ENCODE data around the gene GDNF.

The GDNF gene

DNA sequence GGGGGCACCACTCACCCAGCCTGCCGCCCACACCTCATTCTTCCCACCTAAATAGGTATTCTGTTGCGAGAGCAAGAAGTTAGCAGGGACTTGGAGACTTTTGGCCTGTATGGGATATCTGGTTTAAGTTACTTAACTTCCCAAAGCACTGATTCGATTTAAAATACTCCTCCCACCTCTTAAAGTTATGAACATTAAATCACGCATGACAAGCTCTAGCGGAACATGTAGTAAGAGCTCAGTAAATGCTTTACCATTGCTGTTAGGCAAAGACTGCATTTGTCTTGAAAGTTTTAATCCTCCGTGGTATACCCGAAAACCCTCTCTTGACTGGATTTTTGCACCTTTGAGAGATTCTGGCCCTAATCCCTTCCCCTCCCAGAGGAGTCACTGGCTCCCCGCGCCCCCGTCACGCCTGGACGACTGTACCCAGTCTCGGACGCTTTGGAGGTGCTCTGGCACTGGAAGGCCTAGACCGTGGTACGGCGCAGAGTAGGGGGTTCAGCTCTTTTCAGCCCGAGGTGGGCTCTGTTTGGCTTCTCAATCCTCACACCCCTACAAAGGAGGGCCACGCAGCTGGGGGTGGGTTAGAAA, 4.4 kb downstream of the GDNF start:
- no peak overlapping the region for H3K27ac Mint-ChIP-seq
- peaks cover 92% of the 10 kb centered on the region for H3K27me3 Mint-ChIP-seq (ENCODE audit: low read depth)
- H3K9me3 Mint-ChIP-seq, result no peaks in the 10 kb centered on the region
- peaks cover 51% of the 10 kb centered on the region for H3K4me1 Mint-ChIP-seq
- peak overlapping the region; percentile 85 to 93 (median 88) for H3K4me3 Mint-ChIP-seq
- TF ChIP-seq, protein P1, sequence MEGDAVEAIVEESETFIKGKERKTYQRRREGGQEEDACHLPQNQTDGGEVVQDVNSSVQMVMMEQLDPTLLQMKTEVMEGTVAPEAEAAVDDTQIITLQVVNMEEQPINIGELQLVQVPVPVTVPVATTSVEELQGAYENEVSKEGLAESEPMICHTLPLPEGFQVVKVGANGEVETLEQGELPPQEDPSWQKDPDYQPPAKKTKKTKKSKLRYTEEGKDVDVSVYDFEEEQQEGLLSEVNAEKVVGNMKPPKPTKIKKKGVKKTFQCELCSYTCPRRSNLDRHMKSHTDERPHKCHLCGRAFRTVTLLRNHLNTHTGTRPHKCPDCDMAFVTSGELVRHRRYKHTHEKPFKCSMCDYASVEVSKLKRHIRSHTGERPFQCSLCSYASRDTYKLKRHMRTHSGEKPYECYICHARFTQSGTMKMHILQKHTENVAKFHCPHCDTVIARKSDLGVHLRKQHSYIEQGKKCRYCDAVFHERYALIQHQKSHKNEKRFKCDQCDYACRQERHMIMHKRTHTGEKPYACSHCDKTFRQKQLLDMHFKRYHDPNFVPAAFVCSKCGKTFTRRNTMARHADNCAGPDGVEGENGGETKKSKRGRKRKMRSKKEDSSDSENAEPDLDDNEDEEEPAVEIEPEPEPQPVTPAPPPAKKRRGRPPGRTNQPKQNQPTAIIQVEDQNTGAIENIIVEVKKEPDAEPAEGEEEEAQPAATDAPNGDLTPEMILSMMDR (IDR thresholded peaks at IDR 0.05; ENCODE audit: unreplicated experiment in 3 of 3), result no peak
- peaks cover 5% of the 10 kb centered on the region for H3K36me3 Mint-ChIP-seq (ENCODE audit: low read depth)

DNA sequence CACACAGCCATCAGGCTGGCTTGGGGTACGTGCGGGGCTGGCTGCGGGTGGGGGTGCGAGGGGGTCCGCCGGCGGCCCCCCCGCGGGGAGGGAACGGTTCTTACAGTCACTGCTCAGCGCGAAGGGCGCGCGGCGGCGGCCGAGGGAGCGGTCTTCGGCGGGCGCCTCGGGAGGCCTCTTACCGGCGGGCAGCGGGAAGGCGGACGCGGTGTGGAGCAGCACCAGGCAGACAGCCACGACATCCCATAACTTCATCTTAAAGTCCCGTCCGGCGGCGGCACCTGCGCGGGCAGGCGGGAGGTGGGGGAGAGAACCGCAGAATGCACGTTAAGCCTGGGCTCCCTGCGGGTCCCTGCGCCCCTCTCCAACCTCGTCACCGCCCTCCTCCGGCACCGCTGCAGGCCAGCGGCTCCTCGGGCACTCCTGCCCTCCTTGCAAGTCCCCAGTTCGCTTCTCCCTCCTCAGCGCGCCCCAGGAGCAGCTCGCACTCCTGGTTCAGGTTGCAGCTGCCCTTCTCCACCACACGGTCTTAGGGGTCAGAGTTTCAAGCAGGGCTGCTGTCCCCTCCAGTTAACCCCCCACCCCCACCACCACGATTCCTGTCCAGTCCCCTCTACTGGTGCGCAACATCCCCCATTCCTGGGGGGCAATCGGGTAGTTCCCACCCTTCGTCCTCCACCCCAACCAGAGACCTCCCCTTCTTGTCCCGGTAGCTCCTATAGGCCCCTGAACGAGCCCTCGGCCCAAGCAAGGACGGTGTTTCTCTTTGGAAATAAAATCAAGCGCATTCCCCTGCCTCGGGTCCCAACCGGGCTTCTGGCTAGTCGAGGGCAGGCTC, 5.1 kb downstream of the GDNF start:
- Mint-ChIP-seq H3K4me1 (peaks cover 51% of the 10 kb centered on the region), H3K4me3 (peak overlapping the region; percentile 81 to 93 (median 85)), H3K36me3 (ENCODE audit: low read depth) (peaks cover 5% of the 10 kb centered on the region), H3K27ac (no peak overlapping the region), H3K9me3 (no peaks in the 10 kb centered on the region), H3K27me3 (ENCODE audit: low read depth) (peaks cover 93% of the 10 kb centered on the region)
- TF ChIP-seq, protein P1 (IDR thresholded peaks at IDR 0.05; ENCODE audit: unreplicated experiment in 3 of 3), result no peak

GRCh38 chr5:37833990-37834389, 5.9 kb downstream of the GDNF start:
- H3K4me1 Mint-ChIP-seq, result peaks cover 51% of the 10 kb centered on the region
- H3K4me3 Mint-ChIP-seq, result peak overlapping the region; percentile 67 to 68 (median 68)
- TF ChIP-seq, protein P1 (IDR thresholded peaks at IDR 0.05; ENCODE audit: unreplicated experiment in 3 of 3), result no peak
- peaks cover 5% of the 10 kb centered on the region for H3K36me3 Mint-ChIP-seq (ENCODE audit: low read depth)
- H3K9me3 Mint-ChIP-seq, result no peaks in the 10 kb centered on the region
- no peak overlapping the region for H3K27ac Mint-ChIP-seq
- peaks cover 91% of the 10 kb centered on the region for H3K27me3 Mint-ChIP-seq (ENCODE audit: low read depth)

GRCh38 chr5:37831821-37832534, 7.9 kb downstream of the GDNF start:
- Mint-ChIP-seq H3K4me3 (no peak overlapping the region), H3K9me3 (no peaks in the 10 kb centered on the region), H3K4me1 (peaks cover 31% of the 10 kb centered on the region), H3K27me3 (ENCODE audit: low read depth) (peaks cover 84% of the 10 kb centered on the region), H3K27ac (no peak overlapping the region), H3K36me3 (ENCODE audit: low read depth) (peaks cover 5% of the 10 kb centered on the region)
- TF ChIP-seq, protein P1 (IDR thresholded peaks at IDR 0.05; ENCODE audit: unreplicated experiment in 3 of 3), result no peak

- TF ChIP-seq, protein P1 (IDR thresholded peaks at IDR 0.05; ENCODE audit: unreplicated experiment in 3 of 3), result no peak
- Mint-ChIP-seq H3K9me3 (no peaks in the 10 kb centered on the region), H3K27me3 (ENCODE audit: low read depth) (peaks cover 72% of the 10 kb centered on the region), H3K4me1 (peaks cover 20% of the 10 kb centered on the region), H3K36me3 (ENCODE audit: low read depth) (peaks cover 5% of the 10 kb centered on the region), H3K27ac (no peak overlapping the region), H3K4me3 (no peak overlapping the region)
These were observed 9.5 kb downstream of the GDNF start for GRCh38 chr5:37830348-37830747.
